ENCODE data around the gene SPRYD4. TPM values are rescaled to one million over a fixed set of nuclear protein-coding genes. Genes with fewer than 3 reads are reported as not detected.

The SPRYD4 gene
- total RNA-seq, 1 donor from 2014 or later = 4.9 TPM

DNA sequence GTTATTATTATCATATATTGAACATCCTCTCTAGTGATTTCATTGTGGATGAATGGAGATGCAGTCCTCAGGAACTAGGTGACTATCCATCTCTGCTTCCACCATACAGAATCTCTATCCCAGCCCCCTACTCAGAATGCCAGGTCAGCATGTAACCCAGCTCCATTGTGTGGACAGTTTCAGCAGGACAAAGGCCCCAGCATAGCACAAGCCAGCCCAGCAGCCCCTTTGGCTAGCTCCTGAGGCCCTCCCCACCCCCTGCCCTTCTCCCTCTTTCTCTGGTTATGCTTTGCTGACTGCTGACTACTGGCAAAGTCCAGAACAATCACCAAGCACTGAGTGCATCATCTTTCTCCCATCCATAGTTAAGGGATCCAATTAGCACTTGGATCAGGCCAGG is 5.8 kb upstream of the SPRYD4 start:
- peak overlapping the region; percentile 52 for H3K4me3 Mint-ChIP-seq
- H3K36me3 Mint-ChIP-seq (ENCODE audit: low read depth) = no peaks in the 10 kb centered on the region
- no peaks in the 10 kb centered on the region for H3K9me3 Mint-ChIP-seq
- peak overlapping the region; percentile 96 for H3K27ac Mint-ChIP-seq (ENCODE audit: unreplicated experiment)
- DNase-seq (ENCODE audit: low read depth, low spot score) = peak; percentile 30
- TF ChIP-seq, protein P1, sequence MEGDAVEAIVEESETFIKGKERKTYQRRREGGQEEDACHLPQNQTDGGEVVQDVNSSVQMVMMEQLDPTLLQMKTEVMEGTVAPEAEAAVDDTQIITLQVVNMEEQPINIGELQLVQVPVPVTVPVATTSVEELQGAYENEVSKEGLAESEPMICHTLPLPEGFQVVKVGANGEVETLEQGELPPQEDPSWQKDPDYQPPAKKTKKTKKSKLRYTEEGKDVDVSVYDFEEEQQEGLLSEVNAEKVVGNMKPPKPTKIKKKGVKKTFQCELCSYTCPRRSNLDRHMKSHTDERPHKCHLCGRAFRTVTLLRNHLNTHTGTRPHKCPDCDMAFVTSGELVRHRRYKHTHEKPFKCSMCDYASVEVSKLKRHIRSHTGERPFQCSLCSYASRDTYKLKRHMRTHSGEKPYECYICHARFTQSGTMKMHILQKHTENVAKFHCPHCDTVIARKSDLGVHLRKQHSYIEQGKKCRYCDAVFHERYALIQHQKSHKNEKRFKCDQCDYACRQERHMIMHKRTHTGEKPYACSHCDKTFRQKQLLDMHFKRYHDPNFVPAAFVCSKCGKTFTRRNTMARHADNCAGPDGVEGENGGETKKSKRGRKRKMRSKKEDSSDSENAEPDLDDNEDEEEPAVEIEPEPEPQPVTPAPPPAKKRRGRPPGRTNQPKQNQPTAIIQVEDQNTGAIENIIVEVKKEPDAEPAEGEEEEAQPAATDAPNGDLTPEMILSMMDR (conservative IDR thresholded peaks at IDR 0.05) = no peak
- peaks cover 19% of the 10 kb centered on the region for H3K4me1 Mint-ChIP-seq
- H3K27me3 Mint-ChIP-seq (ENCODE audit: low read depth) = no peaks in the 10 kb centered on the region

GRCh38 chr12:56469007-56469930 is 891 bp downstream of the SPRYD4 start:
- Mint-ChIP-seq H3K27ac (ENCODE audit: unreplicated experiment) (peak overlapping the region; percentile 96), H3K9me3 (no peaks in the 10 kb centered on the region), H3K4me3 (peak overlapping the region; percentile 91), H3K27me3 (ENCODE audit: low read depth) (no peaks in the 10 kb centered on the region), H3K4me1 (peaks cover 20% of the 10 kb centered on the region), H3K36me3 (ENCODE audit: low read depth) (peaks cover 4% of the 10 kb centered on the region)
- TF ChIP-seq, protein P1 (conservative IDR thresholded peaks at IDR 0.05) = no peak
- DNase-seq (ENCODE audit: low read depth, low spot score) = no peak

DNA sequence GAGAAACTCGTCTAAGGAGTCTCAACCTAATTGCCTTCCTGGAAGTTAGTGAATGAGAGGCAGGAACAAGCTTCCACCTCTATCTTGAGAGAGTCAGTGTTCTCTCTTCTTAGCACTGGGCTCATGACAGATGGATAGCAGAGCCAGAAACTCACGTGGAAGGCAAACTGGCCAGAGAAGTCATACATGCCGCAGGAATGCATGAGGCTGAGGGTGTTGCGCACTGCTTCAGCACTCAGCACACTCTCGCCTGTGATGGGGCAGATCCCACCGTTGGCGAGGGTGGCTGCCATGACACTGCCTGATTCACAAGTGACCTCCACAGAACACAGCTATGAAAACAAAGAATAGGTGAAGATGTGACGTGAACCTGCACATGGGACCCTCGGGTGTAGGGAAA is 6.0 kb downstream of the SPRYD4 start:
- Mint-ChIP-seq H3K27me3 (ENCODE audit: low read depth) (no peaks in the 10 kb centered on the region), H3K4me3 (no peak overlapping the region), H3K9me3 (no peaks in the 10 kb centered on the region), H3K4me1 (peaks cover 8% of the 10 kb centered on the region), H3K27ac (ENCODE audit: unreplicated experiment) (no peak overlapping the region), H3K36me3 (ENCODE audit: low read depth) (peaks cover 4% of the 10 kb centered on the region)
- TF ChIP-seq, protein P1 (conservative IDR thresholded peaks at IDR 0.05) = no peak
- DNase-seq (ENCODE audit: low read depth, low spot score) = no peak

DNA sequence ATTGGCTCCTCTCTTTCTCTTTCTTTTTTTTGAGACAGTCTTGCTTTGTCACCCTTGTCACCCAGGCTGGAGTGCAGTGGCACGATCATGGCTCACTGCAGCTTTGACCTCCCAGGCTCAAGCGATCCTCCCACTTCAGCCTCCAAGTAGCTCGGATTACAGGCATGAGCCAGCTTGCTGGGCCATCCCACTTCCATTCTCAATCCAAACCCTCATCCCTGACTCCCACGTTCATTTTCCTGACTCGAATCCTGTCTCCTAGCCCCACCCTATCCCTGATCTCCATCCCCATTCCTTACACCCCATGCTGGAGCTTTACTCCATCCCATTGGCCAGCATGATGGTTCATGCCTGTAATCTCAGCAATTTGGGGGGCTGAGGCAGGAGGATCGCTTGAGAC is 7.8 kb downstream of the SPRYD4 start:
- Mint-ChIP-seq H3K27ac (ENCODE audit: unreplicated experiment) (no peak overlapping the region), H3K9me3 (no peaks in the 10 kb centered on the region)
- DNase-seq (ENCODE audit: low read depth, low spot score) = no peak

DNA sequence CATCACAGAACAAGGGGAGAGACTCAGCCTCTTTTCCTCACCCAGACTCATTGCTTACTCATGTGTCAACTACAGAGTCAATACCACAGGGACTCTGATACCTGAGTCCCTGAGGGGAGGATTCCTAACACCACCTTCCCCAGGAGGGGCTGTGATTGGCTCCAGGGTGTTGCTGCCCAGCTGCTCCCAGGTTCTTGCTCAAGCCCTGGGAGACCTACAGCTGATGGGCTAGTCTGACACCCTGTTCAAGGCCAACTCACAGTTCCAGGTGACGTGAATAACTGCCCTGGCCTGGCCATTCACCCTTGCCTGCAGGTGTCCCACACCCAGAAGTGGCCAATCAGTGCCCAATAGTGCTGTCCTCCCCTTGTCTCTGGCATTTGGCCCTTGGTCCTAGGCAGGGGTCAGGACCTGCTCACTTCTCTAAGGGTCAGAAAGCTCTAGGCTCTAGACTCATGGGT is 8.6 kb downstream of the SPRYD4 start:
- no peak overlapping the region for H3K27ac Mint-ChIP-seq (ENCODE audit: unreplicated experiment)

More for the DNA sequence above, 7.8 kb downstream of the SPRYD4 start:
- Mint-ChIP-seq H3K36me3 (ENCODE audit: low read depth) (no peaks in the 10 kb centered on the region), H3K4me1 (no peaks in the 10 kb centered on the region), H3K4me3 (no peak overlapping the region), H3K27me3 (ENCODE audit: low read depth) (no peaks in the 10 kb centered on the region)
- TF ChIP-seq, protein P1 (conservative IDR thresholded peaks at IDR 0.05) = no peak

More for the DNA sequence above, 8.6 kb downstream of the SPRYD4 start:
- TF ChIP-seq, protein P1 (conservative IDR thresholded peaks at IDR 0.05) = no peak
- H3K4me1 Mint-ChIP-seq = no peaks in the 10 kb centered on the region
- no peaks in the 10 kb centered on the region for H3K9me3 Mint-ChIP-seq
- no peak overlapping the region for H3K4me3 Mint-ChIP-seq
- no peak for DNase-seq (ENCODE audit: low read depth, low spot score)
- H3K36me3 Mint-ChIP-seq (ENCODE audit: low read depth) = no peaks in the 10 kb centered on the region
- no peaks in the 10 kb centered on the region for H3K27me3 Mint-ChIP-seq (ENCODE audit: low read depth)
